Measurements from ENCODE around the gene KIAA1614.

Gene KIAA1614

DNA sequence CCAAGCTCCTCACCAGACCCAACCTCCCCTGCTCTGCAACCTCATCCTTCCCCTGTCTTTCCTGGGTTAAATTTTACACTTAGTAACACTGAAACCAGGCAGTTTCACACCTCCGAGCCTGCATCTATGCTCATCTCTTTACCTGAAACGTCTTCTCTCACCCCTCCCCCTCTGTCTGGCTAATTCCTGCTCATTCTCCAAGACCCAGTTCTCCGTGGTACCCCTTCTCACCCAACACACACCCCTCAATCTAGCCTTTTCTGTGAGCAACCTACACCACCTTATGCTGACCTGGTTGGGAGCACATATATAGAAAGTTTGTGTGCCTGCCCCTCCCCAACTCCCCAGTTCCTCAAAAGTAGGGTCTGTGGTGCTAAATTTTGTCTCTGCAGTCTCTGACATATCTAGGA lies 3.7 kb upstream of the KIAA1614 start:
- no peak for DNase-seq

DNA sequence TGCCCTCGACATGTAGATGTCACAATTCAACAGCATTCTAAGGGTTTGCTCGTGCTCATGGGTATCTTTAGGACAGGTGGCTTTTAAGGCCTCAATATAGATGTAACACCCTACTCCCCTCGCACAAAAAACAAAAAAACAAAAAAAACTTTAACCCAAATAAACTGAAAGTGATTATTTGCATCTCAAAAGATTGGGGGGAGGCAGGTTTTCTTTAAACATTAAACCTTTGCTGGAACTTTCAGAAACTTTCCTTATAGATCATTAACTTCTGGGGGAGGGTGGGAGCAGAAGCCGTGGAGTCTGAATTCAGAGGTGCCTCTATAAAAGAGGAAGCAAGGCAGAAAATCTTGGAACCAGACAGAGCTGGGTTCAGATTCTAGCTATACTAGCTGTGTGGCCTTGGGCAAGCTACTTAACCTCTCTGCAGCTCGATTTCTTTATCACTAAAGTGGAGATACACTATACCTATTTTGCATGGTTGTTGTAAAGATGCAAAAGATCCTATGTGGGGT lies 3.2 kb upstream of the KIAA1614 start:
- no peak for DNase-seq

DNA sequence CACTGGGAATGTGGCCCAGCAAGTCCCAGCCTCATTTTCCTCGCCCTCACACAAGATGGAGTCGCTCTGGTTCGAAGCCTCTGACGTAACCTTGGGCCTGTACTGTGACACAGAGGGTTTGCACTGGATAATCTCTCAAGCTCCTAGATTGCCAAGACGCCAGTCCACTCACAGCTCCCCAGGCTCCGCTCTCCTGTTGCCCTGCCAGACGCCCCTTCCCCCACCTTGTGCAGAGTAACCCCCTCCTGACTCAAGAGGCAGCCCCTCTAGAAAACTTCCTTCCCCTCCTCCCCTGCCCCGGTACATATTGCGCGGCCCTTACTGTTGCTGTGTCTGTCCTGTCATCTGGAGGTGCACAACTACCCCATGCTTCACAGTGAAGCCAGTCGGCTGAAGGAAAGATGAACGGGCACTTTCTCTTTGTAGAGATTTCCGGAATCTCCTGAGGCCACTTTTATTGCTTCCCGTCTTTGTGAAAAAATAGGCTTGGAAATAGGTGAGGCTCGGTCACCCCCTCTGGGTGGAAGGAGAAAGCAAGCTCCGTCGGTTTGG lies 981 bp upstream of the KIAA1614 start:
- DNase-seq = no peak

DNA sequence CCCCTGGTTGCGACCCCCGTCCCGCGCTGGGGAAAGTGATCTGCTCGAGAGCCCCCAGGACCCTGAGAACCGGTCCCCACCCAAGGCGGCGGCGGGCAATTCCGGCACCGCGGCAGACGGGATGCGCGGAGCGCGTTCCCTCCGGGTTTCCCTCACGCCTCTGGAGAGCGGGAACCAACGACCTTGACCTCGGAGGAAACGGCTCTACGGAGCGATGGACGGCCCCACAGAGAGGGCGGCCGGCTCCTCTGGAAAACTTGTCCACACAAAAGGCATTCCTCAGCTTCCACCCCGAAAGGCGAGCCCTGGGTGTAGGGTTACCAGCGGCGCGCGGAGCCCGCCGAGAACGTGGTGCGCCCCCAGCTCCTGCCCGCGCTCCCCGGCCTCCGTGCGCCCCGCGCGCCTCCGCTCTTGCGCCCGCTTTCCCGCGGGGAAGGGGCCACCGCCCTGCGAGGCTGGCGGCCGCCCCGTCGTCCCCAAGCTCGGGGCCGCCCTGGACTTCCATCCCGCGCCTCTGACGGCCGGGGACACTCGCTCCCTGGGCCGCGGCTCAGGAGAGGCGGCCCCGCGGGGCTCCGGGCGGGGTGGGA lies 391 bp upstream of the KIAA1614 start:
- no peak for DNase-seq

DNA sequence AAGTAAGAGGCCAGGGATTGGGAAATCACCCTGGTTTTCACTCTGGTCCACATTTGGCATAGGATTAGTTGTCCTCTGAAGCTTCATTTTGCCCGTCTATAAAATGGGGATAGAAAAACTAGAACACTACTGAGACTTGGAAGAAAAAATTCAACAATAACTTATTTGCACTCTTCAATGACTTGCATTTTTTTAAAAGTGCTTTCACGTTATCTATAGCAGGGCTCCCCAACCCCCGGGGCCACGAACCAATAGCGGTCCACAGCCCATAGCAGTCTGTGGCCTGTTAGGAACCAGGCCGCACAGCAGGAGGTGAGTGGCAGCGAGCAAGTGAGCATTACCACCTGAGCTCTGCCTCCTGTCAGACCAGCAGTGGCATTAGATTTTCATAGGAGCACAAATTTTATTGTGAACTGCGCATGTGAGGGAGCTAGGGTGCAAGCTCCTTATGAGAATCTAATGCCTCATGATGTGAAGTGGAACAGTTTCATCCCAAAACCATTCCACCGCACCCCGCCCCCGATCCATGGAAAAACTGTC lies 2.8 kb downstream of the KIAA1614 start:
- DNase-seq = no peak

DNA sequence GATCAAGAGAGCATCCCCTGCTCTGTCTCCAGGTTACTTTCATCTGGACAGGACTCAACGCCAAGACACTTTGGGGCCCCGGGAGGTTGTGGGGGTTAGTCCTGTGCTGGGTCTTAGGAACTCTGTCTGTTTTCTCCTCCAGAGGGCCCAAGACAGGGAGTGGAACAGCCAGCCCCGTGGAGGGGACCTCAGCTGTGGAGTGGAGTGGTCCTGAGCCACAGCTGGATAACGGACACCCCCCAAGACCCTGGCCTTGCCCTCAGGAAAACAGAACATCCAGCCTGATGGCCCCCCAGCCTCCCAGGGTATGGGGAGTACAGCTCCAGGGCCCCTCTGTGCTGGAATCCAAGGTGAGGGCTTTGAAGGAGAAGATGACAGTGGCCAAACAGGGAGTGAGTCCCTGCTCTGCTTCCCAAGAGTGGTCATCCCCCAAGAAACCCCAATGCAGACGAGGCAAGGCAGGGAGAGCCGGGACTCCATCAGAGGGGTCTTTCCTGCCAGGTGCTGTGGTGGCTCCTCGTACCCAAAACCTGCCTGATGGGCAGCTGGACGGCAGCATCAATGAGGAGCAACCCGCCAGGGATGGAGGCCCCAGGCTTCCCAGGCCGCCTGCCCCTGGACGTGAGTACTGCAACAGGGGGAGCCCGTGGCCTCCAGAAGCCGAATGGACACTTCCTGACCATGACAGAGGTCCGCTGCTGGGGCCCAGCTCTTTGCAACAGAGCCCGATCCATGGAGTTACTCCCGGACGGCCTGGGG lies 3.5 kb downstream of the KIAA1614 start:
- no peak for DNase-seq

DNA sequence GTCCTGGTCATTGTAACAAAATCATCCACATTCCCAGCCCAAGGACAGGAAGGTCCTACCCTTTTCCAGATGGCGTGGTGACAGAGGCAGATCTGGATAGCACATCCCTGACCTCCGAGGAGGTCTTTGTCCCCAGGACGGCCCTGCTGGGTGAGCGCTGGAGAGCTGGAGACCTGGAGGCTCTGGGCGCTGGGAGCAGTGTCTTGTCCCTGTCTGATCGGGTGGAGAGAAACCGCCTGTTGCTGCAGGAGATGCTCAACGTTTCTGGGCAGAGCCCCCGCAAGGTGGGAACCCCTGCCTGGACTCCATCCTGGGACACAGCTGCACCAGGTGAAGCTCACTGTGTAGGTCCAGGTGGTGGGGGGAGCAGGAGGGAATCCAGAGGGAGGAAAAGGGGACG lies 4.1 kb downstream of the KIAA1614 start:
- no peak for DNase-seq

DNA sequence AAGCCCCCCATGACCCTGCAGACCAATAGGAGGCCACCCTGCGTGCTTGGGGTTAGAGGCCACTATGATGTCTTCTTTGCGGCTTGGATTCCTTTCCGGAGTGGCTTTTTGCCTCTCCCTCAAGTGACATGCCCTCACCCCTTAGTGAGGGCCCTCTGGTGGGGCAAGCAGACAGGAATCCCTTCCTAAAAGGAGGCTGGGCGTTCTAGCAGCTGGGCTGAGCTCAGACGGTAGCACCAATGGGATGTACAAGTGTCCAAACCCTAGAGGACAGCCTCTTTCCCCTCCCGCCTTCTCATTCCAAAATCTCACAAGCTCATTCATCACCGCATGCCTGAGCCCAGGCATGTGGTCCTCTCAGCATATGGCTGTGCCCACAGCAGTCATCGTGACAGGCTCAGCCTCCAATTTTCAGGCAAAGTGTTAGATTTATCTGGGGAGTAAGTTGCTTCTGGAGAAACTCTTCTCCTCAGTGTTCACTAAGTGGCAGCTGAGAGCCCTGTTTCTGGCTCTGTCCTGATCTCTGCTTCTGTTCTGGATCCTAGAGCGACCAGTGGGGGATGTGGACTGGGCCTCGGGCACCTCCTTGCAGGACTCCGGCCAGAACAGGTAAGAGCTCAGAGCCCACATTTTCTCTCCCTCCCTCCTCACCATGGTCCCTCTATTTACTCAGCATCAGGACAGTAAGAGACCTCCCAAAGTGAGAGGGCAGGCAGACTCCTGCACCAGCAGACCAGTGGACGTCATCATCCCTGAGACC lies 4.8 kb downstream of the KIAA1614 start:
- DNase-seq = no peak

DNA sequence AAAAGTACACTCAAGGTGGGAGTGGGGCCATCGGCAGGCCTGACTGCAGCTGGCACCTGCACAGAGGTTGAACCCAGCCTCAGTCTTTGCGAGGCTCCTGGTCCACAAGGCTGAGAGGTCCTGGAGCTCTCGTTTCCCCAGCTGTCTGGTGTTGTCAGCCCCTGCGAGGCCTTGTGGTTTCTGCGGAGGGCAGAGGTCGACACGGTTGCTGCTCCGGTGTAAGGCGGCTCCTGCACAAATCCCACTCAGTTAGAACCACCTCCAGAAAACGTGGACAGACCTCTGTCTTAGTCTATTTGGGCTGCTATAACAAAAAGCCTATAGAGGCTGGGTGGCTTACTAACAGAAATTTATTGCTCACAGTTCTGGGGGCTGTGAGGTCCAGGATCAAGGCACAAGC lies 5.8 kb downstream of the KIAA1614 start:
- no peak for DNase-seq

DNA sequence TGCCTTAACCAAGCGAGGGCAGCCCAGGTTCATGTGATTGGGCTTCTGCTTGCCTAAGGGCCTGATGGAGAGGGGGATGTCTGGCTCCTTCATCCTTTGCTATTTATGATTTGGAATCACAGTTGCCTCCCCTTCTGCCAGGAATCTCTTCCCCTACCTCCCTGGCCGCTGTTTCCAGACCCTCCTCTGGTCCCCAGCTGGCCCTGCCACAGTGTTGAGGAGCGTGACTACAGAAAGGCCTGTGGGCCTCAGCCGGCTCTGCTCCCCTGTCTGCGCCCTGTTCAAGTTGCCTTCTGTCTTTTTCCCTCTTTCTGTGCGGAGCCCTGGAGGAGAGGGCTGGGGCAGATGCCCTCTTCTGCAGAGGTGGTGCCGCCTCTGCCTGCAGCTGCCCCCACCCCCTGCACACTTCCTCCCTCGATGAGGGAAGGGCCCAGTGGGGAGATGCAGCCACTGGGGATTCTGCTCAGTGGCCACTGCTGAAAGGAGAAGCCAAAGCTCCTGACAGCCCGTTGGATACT lies 6.5 kb downstream of the KIAA1614 start:
- DNase-seq = no peak

DNA sequence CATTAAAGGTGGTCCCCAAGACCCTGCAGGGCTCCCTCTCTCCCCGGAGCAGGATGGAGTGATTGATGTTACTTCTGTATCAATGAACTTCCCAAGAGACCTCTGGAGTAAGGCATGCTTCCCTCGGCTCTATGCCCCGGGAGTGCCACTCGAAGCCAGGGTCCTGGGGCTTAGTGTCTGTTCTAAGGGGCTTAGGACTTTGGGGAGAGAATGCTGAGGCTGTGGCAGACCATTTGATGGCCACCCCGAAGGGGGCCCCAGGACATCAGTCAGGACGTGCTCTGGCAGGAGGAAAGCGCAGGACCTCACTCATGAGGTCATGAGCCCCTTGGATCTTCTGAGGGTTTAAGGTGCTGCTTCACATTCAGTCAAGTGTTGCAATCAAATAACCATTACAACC lies 7.5 kb downstream of the KIAA1614 start:
- DNase-seq = no peak

DNA sequence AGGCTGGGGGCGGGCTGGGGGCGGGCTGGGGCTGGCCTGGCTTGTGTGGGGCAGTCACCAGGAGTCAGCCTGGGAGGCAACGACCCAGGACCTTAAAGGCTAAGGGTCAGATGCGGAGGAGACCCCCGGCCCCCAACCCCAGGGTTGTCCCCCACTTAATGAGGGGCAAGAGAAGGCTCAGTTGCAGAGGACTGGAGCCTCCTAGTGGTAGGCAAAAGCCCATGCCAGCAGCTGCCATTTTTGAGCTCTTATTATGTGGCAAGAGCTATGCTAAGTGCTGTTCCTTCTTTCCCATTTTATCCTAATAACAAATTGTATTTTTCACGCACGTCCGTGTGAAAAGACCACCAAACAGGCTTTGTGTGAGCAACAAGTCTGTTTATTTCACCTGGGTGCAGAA lies 8.0 kb downstream of the KIAA1614 start:
- DNase-seq = no peak

DNA sequence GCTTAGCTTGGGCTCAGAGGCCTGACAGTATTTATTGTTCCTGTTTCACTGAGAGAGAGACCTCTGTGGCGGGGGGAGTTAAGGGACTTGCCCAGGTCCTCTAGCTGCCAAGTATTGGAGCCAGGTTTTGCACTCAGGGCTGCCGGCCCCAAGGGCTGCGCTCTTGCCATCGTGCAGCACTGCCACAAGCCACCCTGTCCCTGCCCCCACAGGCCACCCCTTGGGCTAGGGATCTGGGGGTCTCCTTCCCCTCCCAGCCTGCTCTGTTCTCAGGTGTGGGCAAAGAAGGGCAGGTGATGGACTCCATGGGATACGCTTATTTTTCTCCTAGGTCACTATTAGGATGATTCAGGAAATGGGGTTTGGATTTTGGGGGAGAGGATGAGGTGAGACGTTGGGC lies 8.7 kb downstream of the KIAA1614 start:
- no peak for DNase-seq

DNA sequence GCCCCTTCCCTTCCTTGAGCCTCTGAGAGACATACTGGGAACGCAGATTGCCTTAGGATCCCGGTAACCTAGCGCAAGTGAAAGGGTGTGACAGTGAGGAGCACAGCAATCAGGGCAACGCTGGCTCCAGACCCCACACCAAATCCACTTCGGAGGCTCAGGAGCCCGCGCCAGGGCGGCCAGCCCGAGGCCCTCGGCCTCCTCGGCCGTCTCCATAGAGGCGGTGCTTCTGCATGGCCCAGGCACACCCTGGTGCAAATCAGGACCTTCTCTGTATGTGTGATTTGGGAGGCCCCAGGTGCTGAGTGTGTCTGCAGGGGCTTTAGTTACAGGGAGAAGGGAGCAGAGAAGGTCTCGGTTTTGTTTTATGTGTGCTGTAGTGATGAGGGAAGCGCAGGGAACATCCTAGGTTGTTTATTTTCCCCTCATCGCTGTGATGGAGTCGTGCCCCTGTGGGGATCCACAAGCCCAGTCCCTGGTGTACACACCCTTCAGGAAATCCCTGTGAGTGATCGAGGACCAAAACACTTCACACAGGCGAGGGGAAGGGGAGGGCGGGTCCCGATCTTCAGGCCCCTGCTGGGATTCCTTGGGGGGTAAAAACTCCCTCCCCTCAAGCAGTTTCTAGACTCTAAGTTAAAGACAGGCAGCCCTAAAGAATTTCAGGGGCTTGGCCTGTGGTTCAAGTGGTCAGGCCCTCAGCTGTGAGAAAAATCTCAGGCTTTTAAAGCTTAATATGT lies 9.4 kb downstream of the KIAA1614 start:
- no peak for DNase-seq

DNA sequence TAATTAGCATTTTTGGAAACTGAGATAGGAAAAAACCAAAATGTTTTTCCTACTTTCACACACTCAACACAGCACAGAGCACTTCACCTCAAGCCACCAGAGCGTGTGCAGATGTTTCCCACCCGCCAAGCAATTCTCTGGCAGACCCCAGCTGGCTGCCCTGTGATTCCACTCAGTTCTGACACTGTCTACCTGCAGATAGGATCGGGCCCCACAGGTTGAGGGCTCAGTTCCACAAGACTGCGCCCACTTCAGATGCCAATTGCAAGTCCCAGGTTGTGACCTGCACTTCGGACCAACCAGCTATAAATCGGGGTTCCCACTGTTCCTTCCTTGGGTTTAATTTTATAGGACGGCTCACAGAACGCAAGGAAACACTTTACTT lies 9.9 kb downstream of the KIAA1614 start:
- no peak for DNase-seq

DNA sequence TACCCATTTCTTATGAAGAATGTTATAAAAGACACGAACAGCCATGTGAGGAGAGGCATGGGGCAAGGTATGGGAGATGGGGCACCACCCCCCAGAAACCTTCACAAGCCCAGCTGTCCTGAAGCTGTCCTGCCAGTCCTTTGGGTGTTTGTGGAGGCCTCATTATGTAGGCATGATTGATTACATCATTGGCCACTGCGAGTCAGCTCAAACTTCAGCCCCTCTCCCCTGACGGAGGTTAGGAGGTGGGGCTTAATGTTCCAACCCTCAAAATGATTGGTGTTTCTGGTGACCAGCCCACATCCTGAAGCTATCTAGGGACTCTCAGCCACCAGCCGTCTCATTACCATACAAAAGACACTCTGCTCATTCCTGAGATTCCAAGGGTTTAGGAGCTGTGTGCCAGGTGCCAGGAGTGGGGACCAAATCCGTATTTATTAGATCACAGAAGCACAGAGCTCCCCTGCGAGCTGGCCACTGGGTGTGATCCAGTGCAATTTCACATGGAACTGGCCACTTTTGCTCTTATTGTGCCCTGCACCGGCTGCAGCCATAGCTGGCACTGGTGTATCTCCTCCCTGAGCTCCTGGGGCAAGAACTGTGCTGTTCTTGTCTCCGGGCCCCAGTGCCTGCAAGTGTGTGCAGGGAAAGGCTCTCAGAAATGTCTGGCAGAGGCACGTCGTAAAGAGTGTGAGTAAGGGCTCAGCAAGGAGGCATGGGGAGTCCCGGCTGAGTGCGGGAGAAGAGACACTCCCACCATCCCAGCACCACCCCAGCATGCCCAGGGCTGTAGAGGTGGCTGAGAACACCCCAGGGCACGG lies 10.5 kb downstream of the KIAA1614 start:
- no peak for DNase-seq

DNA sequence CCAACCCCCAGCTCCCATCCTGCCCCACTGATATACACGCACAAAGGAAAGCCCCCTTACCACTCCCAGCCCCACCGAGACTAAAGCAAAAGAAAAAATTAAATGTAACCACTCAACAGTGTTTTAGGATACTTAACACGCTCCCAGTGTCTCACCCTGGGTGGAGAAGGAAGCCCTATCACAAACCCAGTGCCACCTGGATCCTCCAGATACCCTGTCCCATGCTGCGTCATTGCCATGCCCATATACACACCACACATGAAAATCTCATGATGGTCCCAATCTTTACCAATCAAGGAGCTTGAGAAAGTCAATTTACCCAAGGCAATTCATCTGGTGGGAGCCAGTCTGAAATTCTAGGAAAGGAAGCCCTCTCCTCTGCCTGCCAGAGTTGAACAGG lies 11.2 kb downstream of the KIAA1614 start:
- DNase-seq = no peak

DNA sequence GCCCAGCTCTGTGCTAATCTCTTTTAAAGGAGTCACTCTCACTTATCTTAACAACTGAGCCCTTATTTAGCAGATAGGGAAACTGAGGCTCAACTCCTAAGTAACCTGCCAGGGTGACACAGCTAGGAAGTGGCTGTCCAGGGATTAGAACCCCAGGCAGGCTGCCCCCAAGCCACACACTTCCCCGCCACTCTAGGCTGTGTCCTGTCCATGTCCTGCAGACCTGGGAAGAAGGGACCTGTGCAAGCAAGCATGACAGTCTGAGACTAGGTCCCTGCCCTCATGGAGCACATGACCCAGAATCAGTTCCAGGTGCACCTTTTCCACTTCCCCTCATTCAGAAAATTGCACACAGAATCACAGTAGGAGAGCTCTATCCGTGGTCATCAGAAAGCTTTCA lies 12.2 kb downstream of the KIAA1614 start:
- DNase-seq = no peak

DNA sequence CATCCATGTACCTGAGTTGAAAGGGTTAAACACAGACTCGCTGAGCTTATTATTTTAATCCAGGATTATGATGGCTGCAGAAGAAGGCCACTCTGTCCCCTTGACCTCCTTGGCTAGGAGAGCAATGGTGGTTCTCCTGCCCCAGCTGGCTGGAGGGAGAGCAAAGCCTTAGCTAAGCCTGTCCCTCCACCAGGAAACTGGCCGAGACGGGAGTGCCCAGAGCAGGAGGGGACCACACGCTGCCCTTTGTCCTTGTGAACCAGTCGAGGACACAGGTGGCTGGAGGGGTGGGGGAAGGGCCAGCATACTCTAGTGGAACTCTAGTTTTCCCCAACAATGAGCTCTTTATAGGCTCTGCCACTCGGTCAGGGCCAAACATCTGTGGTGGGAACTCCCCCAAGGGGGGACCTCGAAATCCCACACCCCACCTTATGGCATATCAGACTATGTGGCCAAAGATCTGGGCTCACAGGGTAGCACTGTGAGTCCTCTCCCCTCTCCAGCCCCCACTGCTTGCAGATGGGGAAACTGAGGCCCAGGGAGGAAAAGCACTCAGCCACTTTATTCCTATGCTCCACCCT lies 12.9 kb downstream of the KIAA1614 start:
- DNase-seq = no peak

DNA sequence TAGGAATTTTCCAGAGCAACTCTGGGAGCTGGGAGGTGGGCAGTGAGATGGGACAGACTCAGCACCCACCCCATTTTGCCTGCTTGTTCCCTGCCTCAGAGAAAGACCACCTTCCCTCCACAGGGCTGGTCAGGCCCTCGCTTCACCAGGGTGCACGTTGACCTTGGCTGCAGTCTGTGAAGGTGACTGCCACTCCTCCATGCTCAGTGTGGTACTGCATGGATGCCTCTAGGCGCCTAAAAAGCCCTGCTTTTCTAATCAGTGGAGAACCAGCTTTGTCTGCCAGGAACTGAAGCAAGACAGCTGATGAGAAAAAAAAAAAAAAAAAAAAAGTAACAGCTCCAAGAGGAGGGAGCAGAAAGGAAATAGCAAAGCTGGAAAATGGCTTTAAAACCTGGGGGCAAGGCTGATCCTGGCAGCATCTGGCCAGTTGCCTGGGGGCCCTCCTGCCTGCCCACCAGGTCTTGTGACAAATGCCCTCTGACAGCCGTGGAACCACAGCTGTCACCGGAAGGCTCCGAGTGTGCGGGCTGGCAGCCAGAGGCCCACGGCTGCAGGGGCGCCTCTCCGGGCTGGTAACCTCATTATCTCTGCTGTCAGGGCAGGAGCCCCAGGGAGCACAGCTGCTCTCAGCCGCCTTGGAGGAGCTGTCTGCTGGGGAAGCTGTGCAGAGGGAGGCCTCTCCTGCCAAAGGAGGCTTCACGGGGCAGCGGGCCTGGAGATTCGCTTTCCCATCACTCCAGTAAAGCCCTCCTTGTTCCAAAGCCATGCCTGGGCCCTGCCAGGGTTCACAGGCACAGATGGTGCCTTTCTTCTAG lies 13.7 kb downstream of the KIAA1614 start:
- DNase-seq = no peak

All from activated CD4-positive, alpha-beta T cell treated with anti-CD3 and anti-CD28 coated beads for 1 hour (primary cell).